Testis (tissue), 3 donors: ENCODE measurements around the gene ARHGEF7. TPM values are rescaled to one million over a fixed set of nuclear protein-coding genes. Genes with fewer than 3 reads are reported as not detected.

Source experiments
- DNase-seq: peaks from one replicate; pipeline ENCODE4 v3.0.0-alpha.2; 2019
- H3K27ac ChIP-seq, 2 donors: fragments of 200-600 bp; sonication (generic); one replicate each; pipeline ENCODE4 v1.5.1; 2019
- H3K27me3 ChIP-seq: fragments of 200-600 bp; sonication (generic); one replicate; pipeline ENCODE4 v1.5.1; 2019
- H3K36me3 ChIP-seq: fragments of 200-600 bp; sonication (generic); one replicate; pipeline ENCODE4 v1.5.1; 2017; ENCODE audit warnings: low read depth; ENCODE audit errors: missing control alignments
- H3K4me1 ChIP-seq: fragments of 200-600 bp; sonication (generic); one replicate; pipeline ENCODE4 v1.5.1; 2019
- H3K4me3 ChIP-seq, 2 donors: fragments of 200-600 bp; sonication (generic); one replicate each; pipeline ENCODE4 v1.5.1; 2017 to 2019
- H3K9me3 ChIP-seq: fragments of 200-600 bp; sonication (generic); one replicate; pipeline ENCODE4 v1.5.1; 2017
- POLR2A ChIP-seq: fragments of 450-650 bp; IDR thresholded peaks from one replicate; pipeline ENCODE4 v1.6.1; 2017; ENCODE audit warnings: antibody characterized with exemption, mild to moderate bottlenecking, moderate library complexity
- WGBS, 2 donors: methylation state at CpG; one replicate each; pipeline ENCODE4 v1.1.5; 2018; 5-methylcytosine and 5-hydroxymethylcytosine counted together
- intact Hi-C: fragments of 100-400 bp; cut with DNase I; formaldehyde crosslinking; loops from one replicate; pipeline ENCODE4 v1.15.1; 2023; ENCODE audit warnings: low total_unique reads
- polyA plus RNA-seq: library from polyadenylated mRNA; stranded (reverse); fragments of 350-450 nt; fragmentation: Illumina TruSeq; extraction: RNeasy Lipid Tissue Mini Kit (QIAGEN cat#74804); gene quantifications from one replicate; pipeline ENCODE4 v1.2.3, GENCODE V29; 2014; ENCODE audit warnings: low read depth, low replicate concordance; ENCODE audit not compliant: insufficient read depth
- total RNA-seq, 2 donors: library from RNA; depleted of rRNA; stranded (reverse); fragments of >200 nt; gene quantifications; one replicate each; pipeline ENCODE4 v1.2.3, GENCODE V29; 2016
- TF ChIP-seq, protein P1 (sequence below), 3 experiments: fragments of 450-650 bp in 2 of 3; fragments of 200-600 bp in 1 of 3; sonication (generic) in 1 of 3; IDR thresholded peaks; one replicate each; pipeline ENCODE4 v1.5.1; 2016 to 2019; ENCODE audit warnings: antibody characterized with exemption in 3 of 3, mild to moderate bottlenecking in 2 of 3, moderate library complexity in 1 of 3

ARHGEF7 gene
- total and polyA plus RNA-seq, 3 donors from 2014 or later = 73.6 to 136 (median 118) TPM

DNA sequence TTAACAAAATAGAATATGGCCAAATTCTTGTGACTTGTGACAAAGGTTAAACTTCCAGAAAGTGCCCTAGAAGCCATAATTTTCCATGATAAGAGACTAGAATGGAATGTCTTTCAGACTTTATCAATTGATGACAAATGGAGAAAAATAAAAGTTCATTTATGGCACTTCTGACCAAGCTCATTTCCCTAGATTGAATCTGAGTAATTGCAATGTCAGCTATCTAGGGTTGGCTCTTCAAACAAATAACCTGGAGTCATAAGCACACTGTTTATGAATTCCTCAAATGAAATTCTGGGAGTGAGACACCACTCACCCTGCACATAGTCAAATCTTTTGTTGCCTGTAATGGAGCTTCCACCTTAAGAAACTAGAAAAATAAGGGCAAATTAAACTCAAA is 11.4 kb downstream of the ARHGEF7 start:
- no peaks in the 10 kb centered on the region for H3K36me3 ChIP-seq
- H3K27me3 ChIP-seq = no peaks in the 10 kb centered on the region
- no peak overlapping the region for H3K27ac ChIP-seq
- intact Hi-C loops = no loop called here
- TF ChIP-seq, protein P1, sequence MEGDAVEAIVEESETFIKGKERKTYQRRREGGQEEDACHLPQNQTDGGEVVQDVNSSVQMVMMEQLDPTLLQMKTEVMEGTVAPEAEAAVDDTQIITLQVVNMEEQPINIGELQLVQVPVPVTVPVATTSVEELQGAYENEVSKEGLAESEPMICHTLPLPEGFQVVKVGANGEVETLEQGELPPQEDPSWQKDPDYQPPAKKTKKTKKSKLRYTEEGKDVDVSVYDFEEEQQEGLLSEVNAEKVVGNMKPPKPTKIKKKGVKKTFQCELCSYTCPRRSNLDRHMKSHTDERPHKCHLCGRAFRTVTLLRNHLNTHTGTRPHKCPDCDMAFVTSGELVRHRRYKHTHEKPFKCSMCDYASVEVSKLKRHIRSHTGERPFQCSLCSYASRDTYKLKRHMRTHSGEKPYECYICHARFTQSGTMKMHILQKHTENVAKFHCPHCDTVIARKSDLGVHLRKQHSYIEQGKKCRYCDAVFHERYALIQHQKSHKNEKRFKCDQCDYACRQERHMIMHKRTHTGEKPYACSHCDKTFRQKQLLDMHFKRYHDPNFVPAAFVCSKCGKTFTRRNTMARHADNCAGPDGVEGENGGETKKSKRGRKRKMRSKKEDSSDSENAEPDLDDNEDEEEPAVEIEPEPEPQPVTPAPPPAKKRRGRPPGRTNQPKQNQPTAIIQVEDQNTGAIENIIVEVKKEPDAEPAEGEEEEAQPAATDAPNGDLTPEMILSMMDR (IDR thresholded peaks at IDR 0.05) = no peak
- no peak for TF ChIP-seq POLR2A
- H3K4me1 ChIP-seq = no peaks in the 10 kb centered on the region
- no peak overlapping the region for H3K4me3 ChIP-seq
- DNase-seq = no peak
- no peaks in the 10 kb centered on the region for H3K9me3 ChIP-seq

DNA sequence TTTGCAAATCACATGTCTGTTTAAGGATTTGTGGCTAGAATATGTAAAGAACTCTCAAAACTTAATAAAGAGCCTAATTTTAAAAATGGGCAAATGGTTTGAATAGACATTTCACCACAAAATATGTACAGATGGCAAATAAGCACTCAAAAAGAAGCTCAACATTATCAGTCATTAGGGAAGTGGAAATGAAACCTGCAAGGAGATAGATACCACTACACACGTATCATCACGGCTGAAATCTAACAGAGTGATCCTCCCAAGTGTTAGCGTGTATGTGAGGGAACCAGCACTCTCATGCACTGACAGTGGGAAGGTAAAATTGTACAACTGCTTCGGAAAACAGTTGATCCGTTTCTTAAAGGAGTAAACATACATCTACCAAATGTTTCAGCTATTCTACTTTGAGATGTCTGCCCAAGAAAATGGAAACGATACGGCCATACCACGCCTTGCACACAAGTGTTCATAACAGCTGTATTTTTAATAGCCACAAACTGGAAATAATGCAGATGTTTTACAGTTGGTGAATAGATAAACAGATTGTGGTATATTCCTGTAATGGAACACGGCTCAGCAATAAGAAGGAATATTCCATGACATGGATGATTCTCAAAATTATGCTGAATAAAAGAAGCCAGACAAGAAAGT is 14.5 kb downstream of the ARHGEF7 start:
- intact Hi-C loops = no loop called here

DNA sequence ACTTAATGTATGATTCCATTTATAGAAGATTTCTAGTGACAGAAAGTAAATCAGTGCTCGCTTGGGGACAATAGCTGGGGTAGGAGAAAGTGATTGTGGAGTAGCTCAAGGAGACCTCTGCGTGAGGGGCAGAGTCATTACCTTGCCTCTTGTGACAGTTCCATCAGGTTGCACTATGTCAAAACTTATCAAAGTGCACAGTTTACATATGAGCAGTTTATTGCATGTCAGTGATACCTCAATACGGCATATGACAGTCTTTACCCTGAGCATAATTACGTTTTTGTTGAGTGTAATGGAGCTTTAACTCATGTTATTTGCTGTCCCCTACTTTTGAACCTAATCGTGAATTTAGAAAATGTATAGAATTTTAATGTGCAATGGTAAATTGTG is 15.0 kb downstream of the ARHGEF7 start:
- no peak overlapping the region for H3K4me3 ChIP-seq
- no peaks in the 10 kb centered on the region for H3K4me1 ChIP-seq
- no peak overlapping the region for H3K27ac ChIP-seq
- intact Hi-C loops = no loop called here
- H3K27me3 ChIP-seq = no peaks in the 10 kb centered on the region
- H3K9me3 ChIP-seq = no peaks in the 10 kb centered on the region
- no peak for DNase-seq
- 91 to 93% methylated on average over 5 of the region's 5 CpGs for whole genome bisulfite sequencing, 2 donors
- no peak for TF ChIP-seq POLR2A
- TF ChIP-seq, protein P1 (IDR thresholded peaks at IDR 0.05) = no peak
- H3K36me3 ChIP-seq = no peaks in the 10 kb centered on the region

More for the DNA sequence above, 14.5 kb downstream of the ARHGEF7 start:
- Histone ChIP-seq H3K27me3 (no peaks in the 10 kb centered on the region), H3K9me3 (no peaks in the 10 kb centered on the region), H3K36me3 (no peaks in the 10 kb centered on the region), H3K4me3 (no peak overlapping the region), H3K4me1 (no peaks in the 10 kb centered on the region), H3K27ac (no peak overlapping the region)
- DNase-seq = no peak
- TF ChIP-seq POLR2A = no peak
- TF ChIP-seq, protein P1 (IDR thresholded peaks at IDR 0.05) = no peak
- WGBS, 2 donors = 86 to 89% methylated on average over 9 of the region's 9 CpGs

DNA sequence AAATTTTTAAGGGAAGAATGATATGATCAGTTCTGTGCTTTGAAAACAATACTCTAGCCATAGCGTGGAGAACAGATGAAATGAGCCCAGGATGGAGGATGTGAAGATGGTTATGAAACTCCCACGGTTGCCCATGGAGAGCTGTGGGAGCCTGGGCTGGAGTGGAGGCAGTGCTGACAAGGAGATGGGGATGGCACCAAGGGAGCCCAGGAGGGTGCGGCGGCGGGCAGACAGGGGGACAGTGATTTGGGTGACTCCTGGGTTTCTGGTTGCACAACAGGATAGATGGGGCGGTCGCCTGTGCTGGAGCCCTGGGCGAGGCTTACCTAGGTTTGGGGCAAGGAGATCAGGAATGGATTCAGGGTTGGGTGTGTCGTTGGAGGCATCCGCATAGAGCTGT is 15.9 kb downstream of the ARHGEF7 start:
- no peaks in the 10 kb centered on the region for H3K27me3 ChIP-seq
- WGBS, 2 donors = 88 to 90% methylated on average over 10 of the region's 10 CpGs
- H3K9me3 ChIP-seq = no peaks in the 10 kb centered on the region
- H3K4me3 ChIP-seq = no peak overlapping the region
- H3K36me3 ChIP-seq = no peaks in the 10 kb centered on the region
- H3K27ac ChIP-seq = no peak overlapping the region
- no peaks in the 10 kb centered on the region for H3K4me1 ChIP-seq
- DNase-seq = no peak
- intact Hi-C loops = no loop called here
- no peak for TF ChIP-seq POLR2A
- TF ChIP-seq, protein P1 (IDR thresholded peaks at IDR 0.05) = no peak

DNA sequence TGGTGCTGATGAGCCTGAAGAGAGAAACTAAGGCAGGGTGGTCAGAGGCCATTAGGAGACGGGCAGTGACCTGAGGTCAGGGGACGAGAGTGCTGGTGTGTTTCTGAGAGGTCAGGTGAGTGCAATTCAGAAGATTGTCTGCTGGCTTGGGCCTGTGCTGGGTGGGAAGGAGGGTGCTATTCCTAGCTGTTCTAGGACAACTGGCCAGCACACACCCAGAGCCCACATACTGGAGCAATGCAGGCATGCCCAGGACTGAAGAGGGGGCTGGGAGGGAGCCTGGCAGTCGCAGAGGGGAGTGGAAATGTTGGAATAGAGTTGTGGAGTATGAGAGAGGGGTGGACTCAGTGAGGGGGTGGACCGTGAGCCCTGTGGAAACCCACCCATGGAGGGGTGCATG is 16.5 kb downstream of the ARHGEF7 start:
- intact Hi-C loops = no loop called here
- no peak overlapping the region for H3K27ac ChIP-seq
- no peak for TF ChIP-seq POLR2A
- TF ChIP-seq, protein P1 (IDR thresholded peaks at IDR 0.05) = no peak
- H3K36me3 ChIP-seq = no peaks in the 10 kb centered on the region
- no peaks in the 10 kb centered on the region for H3K9me3 ChIP-seq
- H3K4me1 ChIP-seq = no peaks in the 10 kb centered on the region
- H3K4me3 ChIP-seq = no peak overlapping the region
- whole genome bisulfite sequencing, 2 donors = 85 to 87% methylated on average over 4 of the region's 4 CpGs
- no peak for DNase-seq
- H3K27me3 ChIP-seq = no peaks in the 10 kb centered on the region
